K562 (cell line): Measurements from ENCODE around the gene CPPED1. TPM values are rescaled to one million over a fixed set of nuclear protein-coding genes. Genes with fewer than 3 reads are reported as not detected.

Experiments used
- ASH1L ChIP-seq: fragments of 450-650 bp; IDR thresholded peaks from 2 replicates; pipeline ENCODE4 v1.6.1; 2018; ENCODE audit warnings: borderline replicate concordance, mild to moderate bottlenecking, low read depth; ENCODE audit not compliant: partially characterized antibody
- BRD9 ChIP-seq: fragments of 450-650 bp; IDR thresholded peaks from 2 replicates; pipeline ENCODE4 v1.6.1; 2018; ENCODE audit warnings: low read depth; ENCODE audit not compliant: partially characterized antibody
- ERF ChIP-seq: fragments of 450-650 bp; formaldehyde crosslinking; IDR thresholded peaks from 2 replicates; pipeline ENCODE4 v1.4.0; 2020; ENCODE audit warnings: mild to moderate bottlenecking, mixed read lengths
- FIP1L1 ChIP-seq: fragments of 200-400 bp; formaldehyde crosslinking; IDR thresholded peaks from 2 replicates; pipeline ENCODE4 v1.6.1; 2018; ENCODE audit warnings: mild to moderate bottlenecking, low read depth, low read length; ENCODE audit not compliant: poor library complexity, severe bottlenecking
- MGA ChIP-seq: fragments of 450-650 bp; IDR thresholded peaks from 2 replicates; pipeline ENCODE4 v1.6.1; 2016; ENCODE audit warnings: mild to moderate bottlenecking, moderate library complexity
- NCOA1 ChIP-seq: fragments of 450-650 bp; IDR thresholded peaks from 2 replicates; pipeline ENCODE4 v1.6.1; 2016; ENCODE audit warnings: low read depth
- PCBP1 ChIP-seq: fragments of 200-400 bp; formaldehyde crosslinking; IDR thresholded peaks from 2 replicates; pipeline ENCODE4 v1.6.1; 2018; ENCODE audit warnings: mild to moderate bottlenecking, low read depth, low read length; ENCODE audit not compliant: poor library complexity, severe bottlenecking
- RHOXF2B ChIP-seq: fragments of 250-450 bp; sonication (Bioruptor Pico); conservative IDR thresholded peaks from 2 replicates; pipeline ENCODE4 v1.5.1; 2021
- TEAD2 ChIP-seq: fragments of 450-650 bp; IDR thresholded peaks from 2 replicates; pipeline ENCODE4 v1.6.1; 2016; ENCODE audit warnings: missing genetic modification characterization, control low read depth, missing compliant biosample characterization
- XRCC5 ChIP-seq: fragments of 200-400 bp; formaldehyde crosslinking; IDR thresholded peaks from 2 replicates; pipeline ENCODE4 v1.6.1; 2017; ENCODE audit warnings: low read depth, mild to moderate bottlenecking, low read length
- ZBTB17 ChIP-seq: fragments of 450-650 bp; formaldehyde crosslinking; IDR thresholded peaks from 2 replicates; pipeline ENCODE4 v1.4.0; 2020; ENCODE audit warnings: mild to moderate bottlenecking
- ZNF324 ChIP-seq: fragments of 250-450 bp; sonication (Bioruptor Pico); IDR thresholded peaks from 2 replicates; pipeline ENCODE4 v1.4.0; 2020; ENCODE audit warnings: mild to moderate bottlenecking
- ZNF57 ChIP-seq: fragments of 450-650 bp; formaldehyde crosslinking; IDR thresholded peaks from 2 replicates; pipeline ENCODE4 v1.4.0; 2020; ENCODE audit warnings: mild to moderate bottlenecking, moderate library complexity
- ZNF639 ChIP-seq, 2 experiments: fragments of 200-800 bp in 1 of 2; sonication (Bioruptor generic) in 1 of 2; sonication (generic) in 1 of 2; formaldehyde crosslinking in 1 of 2; IDR thresholded peaks in 1 of 2; conservative IDR thresholded peaks in 1 of 2; 2 replicates each; pipeline versions ENCODE4 v1.5.0 to v1.6.1; 2016 to 2020; ENCODE audit warnings: missing compliant biosample characterization in 1 of 2, missing genetic modification characterization in 1 of 2, missing genetic modification reagents in 1 of 2
- polyA plus RNA-seq, 8 experiments: library from polyadenylated mRNA; depleted of rRNA in 4 of 8; stranded (reverse) in 5 of 8; unstranded in 3 of 8; fragments of >200 nt; fragmentation: Nextera tagmentation in 2 of 8; fragmentation: Illumina TruSeq in 1 of 8; extraction: Ambion mirVana in 2 of 8; extraction: Trizol in 1 of 8; gene quantifications; 2 replicates each; pipeline versions ENCODE4 v1.2.1 to v1.2.3, GENCODE V29; 2011 to 2014; ENCODE audit warnings: inconsistent platforms in 1 of 8, missing spikeins in 1 of 8
- total RNA-seq, 7 experiments: library from RNA; depleted of rRNA in 6 of 7; stranded (reverse); fragments of >200 nt in 6 of 7; fragmentation: Illumina TruSeq in 2 of 7; extraction: Trizol in 2 of 7; gene quantifications; 2 replicates each; pipeline versions ENCODE4 v1.2.1 to v1.2.3, GENCODE V29; 2011 to 2021; ENCODE audit warnings: low replicate concordance in 1 of 7

CPPED1 gene
- total and polyA plus RNA-seq, 9 of the 15 experiments (the other 6 are each of a cell fraction or from before 2014, with no cell fraction given): 7.5 to 25.7 (median 16.9) TPM

GRCh38 chr16:12611006-12611477, 192.6 kb downstream of the CPPED1 start (continued):
- TF ChIP-seq PCBP1 (no peak), ZBTB17 (CRISPR knock-in tag) (peak; percentile 97), ZNF639 (CRISPR knock-in tag; conservative IDR thresholded peaks at IDR 0.05 in 1 of 2, IDR thresholded peaks at IDR 0.05 in 1 of 2) (peak in 1 of 2 experiments; percentile 99; a peak in 2 of 4 replicates), XRCC5 (no peak), NCOA1 (no peak), ZNF324 (CRISPR knock-in tag) (peak; percentile 93), ASH1L (no peak), RHOXF2B (peak; percentile 56; the same call in 1 of the 2 replicates), ZNF57 (CRISPR knock-in tag) (peak; percentile 83), FIP1L1 (no peak), MGA (no peak), BRD9 (no peak), ERF (CRISPR knock-in tag) (peak; percentile 99), TEAD2 (peak; percentile 92)
